ENCODE measurements around the gene ACSF2. TPM values are rescaled to one million over a fixed set of nuclear protein-coding genes. Genes with fewer than 3 reads are reported as not detected.
A peak's percentile ranks its signal among the peaks of the same experiment; 100 is the strongest.

The ACSF2 gene
- total RNA-seq, 1 experiment from 2014 or later, result 17.2 TPM

DNA sequence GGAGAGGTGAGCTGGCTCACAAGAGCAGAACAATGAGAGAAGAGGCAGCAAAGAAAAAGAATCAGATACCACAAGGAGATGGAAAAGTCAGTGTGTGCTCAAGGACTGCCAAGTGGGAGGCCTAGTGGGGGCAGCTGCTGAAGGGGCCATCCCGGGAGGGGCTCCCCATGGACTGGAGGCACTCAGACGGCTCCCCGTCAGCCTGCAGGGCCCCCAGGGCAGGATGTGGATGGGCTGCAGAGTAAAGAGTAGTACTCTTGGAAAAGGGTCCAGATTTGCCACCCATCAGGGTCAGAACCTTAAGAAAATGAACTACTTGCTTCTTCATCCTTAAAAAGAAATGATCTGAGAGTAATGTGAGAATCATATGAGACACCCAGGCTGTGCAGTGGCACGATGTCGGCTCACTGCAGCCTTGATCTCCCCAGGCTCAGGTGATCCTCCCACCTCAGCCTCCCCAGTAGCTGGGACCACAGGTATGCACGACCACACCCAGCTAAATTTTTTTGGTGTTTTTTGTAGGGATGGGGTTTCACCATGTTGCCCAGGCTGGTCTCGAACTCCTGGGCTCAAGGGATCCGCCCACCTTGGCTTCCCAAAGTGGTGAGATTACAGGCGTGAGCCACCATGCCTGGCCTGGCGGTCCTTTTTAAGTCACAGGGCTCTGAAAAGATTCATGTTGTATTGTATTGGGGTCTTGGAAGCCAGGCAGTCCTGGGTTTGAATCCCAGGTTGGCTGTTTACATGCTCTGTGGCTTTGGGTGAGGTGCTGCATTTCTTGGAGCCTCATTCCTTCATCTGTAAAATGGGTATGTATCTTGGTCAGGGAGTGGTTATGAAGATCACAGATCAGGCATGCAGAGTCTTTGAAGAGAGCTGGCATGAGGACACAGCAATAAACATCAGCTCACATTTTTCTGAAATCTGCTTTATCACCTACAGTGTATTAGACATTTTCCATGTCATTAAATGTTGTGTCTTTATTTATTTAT is 15.1 kb downstream of the ACSF2 start:
- intact Hi-C loops (cut with micrococcal nuclease; ENCODE audit: unreplicated experiment), result no loop called here

DNA sequence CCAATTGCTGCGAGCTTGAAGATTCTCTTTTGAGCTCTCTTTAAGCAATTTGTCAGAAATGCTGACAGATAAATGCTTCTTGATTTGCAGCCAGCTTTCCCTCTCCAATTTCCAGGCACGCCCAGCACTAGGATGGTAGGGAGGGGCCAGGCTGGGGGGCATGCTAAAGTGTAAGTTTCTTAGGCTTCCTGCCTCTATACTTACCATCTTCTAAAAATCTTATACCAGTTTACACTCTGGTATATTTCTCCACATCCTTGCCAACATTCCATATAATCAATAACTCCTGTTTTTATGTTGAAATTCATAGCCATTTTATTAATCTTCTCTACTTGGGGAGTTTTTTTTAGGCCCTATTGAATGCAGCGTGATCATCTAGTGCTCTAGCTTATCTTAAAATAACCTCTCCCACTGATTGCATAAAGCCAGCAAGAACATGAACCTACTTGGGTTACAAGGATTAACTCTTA is 17.5 kb downstream of the ACSF2 start:
- no peak overlapping the region for H3K27ac ChIP-seq (ENCODE audit: low read length)
- H3K4me1 ChIP-seq (ENCODE audit: control insufficient read depth, insufficient read depth, low read length), result no peaks in the 10 kb centered on the region
- POLR2A ChIA-PET, result no interaction called here
- no peaks in the 10 kb centered on the region for H3K27me3 ChIP-seq (ENCODE audit: control insufficient read depth, insufficient read depth, low read length)
- ATAC-seq (no peak), DNase-seq (ENCODE audit: low read depth, low spot score) (no peak)
- no peaks in the 10 kb centered on the region for H3K9me3 ChIP-seq (ENCODE audit: control insufficient read depth, insufficient read depth, low read depth, low read length)
- no peak overlapping the region for H3K4me3 ChIP-seq (ENCODE audit: low read depth in 2 of 2, low read length in 2 of 2)
- intact Hi-C loops (cut with micrococcal nuclease; ENCODE audit: unreplicated experiment), result no loop called here
- no peaks in the 10 kb centered on the region for H3K36me3 ChIP-seq (ENCODE audit: control insufficient read depth, insufficient read depth, low read length)
- TSS peak; percentile 27 for BruUV-seq (replicated peaks)
- CTCF ChIA-PET, result no interaction called here
- TF ChIP-seq, protein P1, sequence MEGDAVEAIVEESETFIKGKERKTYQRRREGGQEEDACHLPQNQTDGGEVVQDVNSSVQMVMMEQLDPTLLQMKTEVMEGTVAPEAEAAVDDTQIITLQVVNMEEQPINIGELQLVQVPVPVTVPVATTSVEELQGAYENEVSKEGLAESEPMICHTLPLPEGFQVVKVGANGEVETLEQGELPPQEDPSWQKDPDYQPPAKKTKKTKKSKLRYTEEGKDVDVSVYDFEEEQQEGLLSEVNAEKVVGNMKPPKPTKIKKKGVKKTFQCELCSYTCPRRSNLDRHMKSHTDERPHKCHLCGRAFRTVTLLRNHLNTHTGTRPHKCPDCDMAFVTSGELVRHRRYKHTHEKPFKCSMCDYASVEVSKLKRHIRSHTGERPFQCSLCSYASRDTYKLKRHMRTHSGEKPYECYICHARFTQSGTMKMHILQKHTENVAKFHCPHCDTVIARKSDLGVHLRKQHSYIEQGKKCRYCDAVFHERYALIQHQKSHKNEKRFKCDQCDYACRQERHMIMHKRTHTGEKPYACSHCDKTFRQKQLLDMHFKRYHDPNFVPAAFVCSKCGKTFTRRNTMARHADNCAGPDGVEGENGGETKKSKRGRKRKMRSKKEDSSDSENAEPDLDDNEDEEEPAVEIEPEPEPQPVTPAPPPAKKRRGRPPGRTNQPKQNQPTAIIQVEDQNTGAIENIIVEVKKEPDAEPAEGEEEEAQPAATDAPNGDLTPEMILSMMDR (IDR thresholded peaks at IDR 0.05), result no peak
- in situ Hi-C loops (cut with HindIII; ENCODE audit: low pct_unique_long_range_greater_than_20kb, low sequenced_read_pairs), result no loop called here

More for the DNA sequence above, 15.1 kb downstream of the ACSF2 start:
- no peaks in the 10 kb centered on the region for H3K36me3 ChIP-seq (ENCODE audit: control insufficient read depth, insufficient read depth, low read length)
- no TSS peak for BruUV-seq (replicated peaks)
- in situ Hi-C loops (cut with HindIII; ENCODE audit: low pct_unique_long_range_greater_than_20kb, low sequenced_read_pairs), result no loop called here
- no peak overlapping the region for H3K27ac ChIP-seq (ENCODE audit: low read length)
- TF ChIP-seq, protein P2, sequence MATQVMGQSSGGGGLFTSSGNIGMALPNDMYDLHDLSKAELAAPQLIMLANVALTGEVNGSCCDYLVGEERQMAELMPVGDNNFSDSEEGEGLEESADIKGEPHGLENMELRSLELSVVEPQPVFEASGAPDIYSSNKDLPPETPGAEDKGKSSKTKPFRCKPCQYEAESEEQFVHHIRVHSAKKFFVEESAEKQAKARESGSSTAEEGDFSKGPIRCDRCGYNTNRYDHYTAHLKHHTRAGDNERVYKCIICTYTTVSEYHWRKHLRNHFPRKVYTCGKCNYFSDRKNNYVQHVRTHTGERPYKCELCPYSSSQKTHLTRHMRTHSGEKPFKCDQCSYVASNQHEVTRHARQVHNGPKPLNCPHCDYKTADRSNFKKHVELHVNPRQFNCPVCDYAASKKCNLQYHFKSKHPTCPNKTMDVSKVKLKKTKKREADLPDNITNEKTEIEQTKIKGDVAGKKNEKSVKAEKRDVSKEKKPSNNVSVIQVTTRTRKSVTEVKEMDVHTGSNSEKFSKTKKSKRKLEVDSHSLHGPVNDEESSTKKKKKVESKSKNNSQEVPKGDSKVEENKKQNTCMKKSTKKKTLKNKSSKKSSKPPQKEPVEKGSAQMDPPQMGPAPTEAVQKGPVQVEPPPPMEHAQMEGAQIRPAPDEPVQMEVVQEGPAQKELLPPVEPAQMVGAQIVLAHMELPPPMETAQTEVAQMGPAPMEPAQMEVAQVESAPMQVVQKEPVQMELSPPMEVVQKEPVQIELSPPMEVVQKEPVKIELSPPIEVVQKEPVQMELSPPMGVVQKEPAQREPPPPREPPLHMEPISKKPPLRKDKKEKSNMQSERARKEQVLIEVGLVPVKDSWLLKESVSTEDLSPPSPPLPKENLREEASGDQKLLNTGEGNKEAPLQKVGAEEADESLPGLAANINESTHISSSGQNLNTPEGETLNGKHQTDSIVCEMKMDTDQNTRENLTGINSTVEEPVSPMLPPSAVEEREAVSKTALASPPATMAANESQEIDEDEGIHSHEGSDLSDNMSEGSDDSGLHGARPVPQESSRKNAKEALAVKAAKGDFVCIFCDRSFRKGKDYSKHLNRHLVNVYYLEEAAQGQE (IDR thresholded peaks at IDR 0.05; ENCODE audit: insufficient read depth in 1 of 2, low read depth in 2 of 2, low read length in 1 of 2), result no peak
- TF ChIP-seq POLR2AphosphoS5 (IDR thresholded peaks at IDR 0.05; ENCODE audit: low read depth, low read length) (no peak), SIN3A (IDR thresholded peaks at IDR 0.05; ENCODE audit: borderline replicate concordance, insufficient read depth, low read depth, low read length) (no peak), TCF7L2 (IDR thresholded peaks at IDR 0.05; ENCODE audit: low read depth, low read length) (no peak)
- TF ChIP-seq, protein P1 (IDR thresholded peaks at IDR 0.05), result no peak
- no peaks in the 10 kb centered on the region for H3K27me3 ChIP-seq (ENCODE audit: control insufficient read depth, insufficient read depth, low read length)
- no peaks in the 10 kb centered on the region for H3K9me3 ChIP-seq (ENCODE audit: control insufficient read depth, insufficient read depth, low read depth, low read length)
- H3K4me3 ChIP-seq (ENCODE audit: low read depth in 2 of 2, low read length in 2 of 2), result no peak overlapping the region
- ATAC-seq (no peak), DNase-seq (ENCODE audit: low read depth, low spot score) (no peak)
- CTCF ChIA-PET, result no interaction called here
- POLR2A ChIA-PET, result interaction anchor here (0.5 kb wide), 1 partner anchor 46 kb away, joined by 6 read pairs; no protein-coding TSS in a partner anchor
- H3K4me1 ChIP-seq (ENCODE audit: control insufficient read depth, insufficient read depth, low read length), result no peaks in the 10 kb centered on the region

Data from Panc1 (cell line).